CD4-positive, CD25-positive, alpha-beta regulatory T cell (primary cell): ENCODE measurements around the gene MLST8. TPM values are rescaled to one million over a fixed set of nuclear protein-coding genes. Genes with fewer than 3 reads are reported as not detected.
A peak's percentile ranks its signal among the peaks of the same experiment; 100 is the strongest.
"Not testable (repeated sequence)": the region's sequence is repeated elsewhere in the genome, so short reads cannot be mapped to it uniquely, and the experiment has no call there.

Source experiments
- ATAC-seq, 2 donors: fragments of 150-1000 bp; cut with Tn5 transposase; one replicate each; pipeline ENCODE4 v1.10.0; 2021; ENCODE audit warnings: low read depth in 2 of 2, moderate number of reproducible peaks in 2 of 2, moderate library complexity in 1 of 2
- DNase-seq, 3 donors: peaks; one replicate each; pipeline versions ENCODE4 v3.0.0 to v3.0.0-alpha.2; 2012 to 2022; ENCODE audit warnings: mixed read lengths in 1 of 3
- H3K27ac ChIP-seq: one replicate; pipeline ENCODE4 v1.7.0; 2013; ENCODE audit warnings: mild to moderate bottlenecking, low read length; ENCODE audit not compliant: insufficient read depth, poor library complexity, severe bottlenecking
- H3K27me3 ChIP-seq: one replicate; pipeline ENCODE4 v1.7.0; 2013; ENCODE audit warnings: low read length; ENCODE audit not compliant: control insufficient read depth, insufficient read depth
- H3K36me3 ChIP-seq: one replicate; pipeline ENCODE4 v1.7.0; 2013; ENCODE audit warnings: mild to moderate bottlenecking, low read length, moderate library complexity; ENCODE audit not compliant: control insufficient read depth, insufficient read depth
- H3K4me1 ChIP-seq: 2 replicates; pipeline ENCODE4 v1.7.0; 2013; ENCODE audit warnings: mild to moderate bottlenecking, low read length; ENCODE audit not compliant: insufficient read depth, control insufficient read depth, poor library complexity, severe bottlenecking
- H3K4me3 ChIP-seq: one replicate; pipeline ENCODE4 v1.7.0; 2013; ENCODE audit warnings: low read depth, mild to moderate bottlenecking, low read length, moderate library complexity
- H3K9me3 ChIP-seq, 2 experiments: 1 replicate in 1 of 2; 2 replicates in 1 of 2; pipeline ENCODE4 v1.7.0; 2013; ENCODE audit warnings: low read length in 2 of 2, mild to moderate bottlenecking in 1 of 2, moderate library complexity in 1 of 2; ENCODE audit not compliant: control insufficient read depth in 2 of 2
- H3K27ac Mint-ChIP-seq, 3 donors: one replicate each; pipeline ENCODE4 v1.8.0; 2020 to 2022; ENCODE audit warnings: mild to moderate bottlenecking in 3 of 3, mixed read lengths in 3 of 3, moderate library complexity in 2 of 3
- H3K27me3 Mint-ChIP-seq: one replicate; pipeline ENCODE4 v1.8.0; 2022; ENCODE audit warnings: mild to moderate bottlenecking, mixed read lengths
- H3K36me3 Mint-ChIP-seq: one replicate; pipeline ENCODE4 v1.8.0; 2020; ENCODE audit warnings: mixed read lengths
- H3K4me1 Mint-ChIP-seq, 4 donors: one replicate each; pipeline ENCODE4 v1.8.0; 2020 to 2022; ENCODE audit warnings: mixed read lengths in 4 of 4, mild to moderate bottlenecking in 1 of 4
- H3K4me3 Mint-ChIP-seq, 4 donors: one replicate each; pipeline ENCODE4 v1.8.0; 2020 to 2022; ENCODE audit warnings: mild to moderate bottlenecking in 4 of 4, mixed read lengths in 4 of 4, moderate library complexity in 3 of 4
- H3K9me3 Mint-ChIP-seq, 7 donors: one replicate each; pipeline ENCODE4 v1.8.0; 2020 to 2022; ENCODE audit warnings: mixed read lengths in 7 of 7, mild to moderate bottlenecking in 3 of 7, moderate library complexity in 2 of 7
- polyA plus RNA-seq, 4 donors: library from polyadenylated mRNA; unstranded; fragments of 300-500 nt; fragmentation: Illumina TruSeq; gene quantifications; one replicate each; pipeline ENCODE4 v1.2.3, GENCODE V29; 2021
- total RNA-seq: library from RNA; stranded (reverse); gene quantifications from one replicate; pipeline ENCODE4 v1.2.3, GENCODE V29; 2022

MLST8 gene
- total and polyA plus RNA-seq, 5 donors from 2014 or later: 20.9 to 31.1 (median 23.5) TPM

DNA sequence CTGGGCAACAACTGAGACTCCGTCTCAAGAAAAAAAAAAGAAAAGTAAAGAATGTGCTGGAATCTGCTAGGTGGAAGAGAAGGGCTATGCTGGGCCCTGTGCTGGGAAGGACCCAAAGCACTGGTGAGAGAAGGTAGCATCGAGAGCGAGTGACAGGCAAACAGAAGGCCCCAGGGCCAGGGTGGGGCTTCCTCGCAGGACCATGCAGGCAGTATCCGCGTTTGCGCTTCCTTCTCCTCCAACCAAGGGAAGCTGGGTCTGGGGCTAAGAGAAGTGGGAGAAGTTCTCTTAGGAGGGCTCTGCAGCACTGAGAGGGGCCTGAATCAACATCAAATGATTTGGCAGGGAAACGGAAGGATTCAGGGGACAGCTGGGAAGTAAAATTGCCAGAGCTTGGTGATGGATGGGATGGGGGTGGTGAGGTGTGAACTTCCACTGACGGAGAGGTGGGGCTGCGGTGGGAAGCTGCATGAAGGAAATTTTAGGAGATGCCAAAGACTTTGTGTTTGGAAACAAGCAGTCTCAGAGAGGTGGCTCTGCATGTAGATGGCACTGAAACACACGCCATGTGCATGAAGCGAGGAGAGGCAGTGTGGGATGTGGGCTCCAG is 51.4 kb downstream of the MLST8 start:
- ATAC-seq (no peak), DNase-seq (no peak)
- peaks cover 25% of the 10 kb centered on the region for H3K36me3 Mint-ChIP-seq
- no peaks in the 10 kb centered on the region for H3K27me3 Mint-ChIP-seq
- H3K27ac Mint-ChIP-seq: no peak overlapping the region
- no peaks in the 10 kb centered on the region for H3K9me3 ChIP-seq
- no peak overlapping the region for H3K4me3 ChIP-seq
- H3K4me1 Mint-ChIP-seq: peaks cover 0 to 2% (median 0%) of the 10 kb centered on the region in 4 donors
- no peaks in the 10 kb centered on the region for H3K4me1 ChIP-seq
- H3K4me3 Mint-ChIP-seq: peak overlapping the region in 1 of 4 donors; percentile 11
- H3K9me3 Mint-ChIP-seq: no peaks in the 10 kb centered on the region
- no peaks in the 10 kb centered on the region for H3K27me3 ChIP-seq
- no peak overlapping the region for H3K27ac ChIP-seq
- H3K36me3 ChIP-seq: peaks cover 68% of the 10 kb centered on the region

DNA sequence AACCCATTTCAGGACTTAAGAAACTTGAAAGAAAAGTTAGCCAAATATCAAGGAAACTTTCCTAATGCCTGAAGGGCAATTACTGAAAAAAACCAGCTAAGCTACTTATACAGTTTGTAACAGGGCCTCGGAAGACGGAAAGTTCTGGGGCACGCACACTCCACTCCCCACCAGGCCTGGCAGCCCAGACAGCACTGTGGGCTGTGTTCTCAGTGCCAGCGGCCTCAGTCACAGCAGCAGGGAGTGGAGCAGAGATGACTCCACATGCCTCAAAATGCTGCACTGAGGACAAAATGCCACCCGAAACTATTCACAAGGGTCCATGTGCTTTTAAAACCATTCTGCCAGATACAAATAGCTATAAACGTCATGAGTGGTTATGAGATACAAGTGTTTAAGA is 52.5 kb downstream of the MLST8 start:
- no peaks in the 10 kb centered on the region for H3K27me3 Mint-ChIP-seq
- H3K27ac Mint-ChIP-seq: no peak overlapping the region
- H3K4me1 Mint-ChIP-seq: peaks cover 0 to 6% (median 2%) of the 10 kb centered on the region in 4 donors
- H3K4me3 ChIP-seq: no peak overlapping the region
- H3K4me3 Mint-ChIP-seq: no peak overlapping the region
- H3K27me3 ChIP-seq: no peaks in the 10 kb centered on the region
- no peak for ATAC-seq
- H3K4me1 ChIP-seq: no peaks in the 10 kb centered on the region
- no peak overlapping the region for H3K27ac ChIP-seq
- DNase-seq: no peak
- H3K9me3 ChIP-seq: no peaks in the 10 kb centered on the region
- peaks cover 33% of the 10 kb centered on the region for H3K36me3 Mint-ChIP-seq
- H3K36me3 ChIP-seq: peaks cover 79% of the 10 kb centered on the region
- no peaks in the 10 kb centered on the region for H3K9me3 Mint-ChIP-seq

- not testable (repeated sequence) for ATAC-seq, H3K27ac ChIP-seq, DNase-seq, H3K9me3 ChIP-seq, H3K4me1 Mint-ChIP-seq, H3K27ac Mint-ChIP-seq, H3K27me3 ChIP-seq, H3K4me1 ChIP-seq, H3K27me3 Mint-ChIP-seq, H3K4me3 ChIP-seq, H3K4me3 Mint-ChIP-seq, H3K9me3 Mint-ChIP-seq
- peaks cover 87% of the 10 kb centered on the region for H3K36me3 ChIP-seq
- H3K36me3 Mint-ChIP-seq: peaks cover 36% of the 10 kb centered on the region
These were observed 53.3 kb downstream of the MLST8 start for GRCh38 chr16:2258530-2258929.

Other genes starting within 250 kb of the MLST8 start
- gene NDUFB10, start 245.9 kb upstream of the MLST8 start, total RNA-seq: 65.1 TPM
- gene NDUFB10, start 245.9 kb upstream of the MLST8 start, polyA plus RNA-seq: 100 to 1,000 TPM; 192 to 288 (median 204) TPM
- 2,223 TPM for gene RPS2, start 240.6 kb upstream of the MLST8 start, total RNA-seq
- gene RPS2, start 240.6 kb upstream of the MLST8 start, polyA plus RNA-seq: 1,000 to 10,000 TPM; 4,615 to 6,441 (median 5,598) TPM
- gene RNF151, start 238.6 kb upstream of the MLST8 start, total RNA-seq: not detected
- gene RNF151, start 238.6 kb upstream of the MLST8 start, polyA plus RNA-seq: not detected
- gene TBL3, start 233.4 kb upstream of the MLST8 start, total RNA-seq: 25.3 TPM
- 10 to 100 TPM; 48.0 to 60.0 (median 53.9) TPM for gene TBL3, start 233.4 kb upstream of the MLST8 start, polyA plus RNA-seq
- gene NOXO1, start 224.0 kb upstream of the MLST8 start, total RNA-seq: 0.47 TPM
- gene NOXO1, start 224.0 kb upstream of the MLST8 start, polyA plus RNA-seq: under 1 TPM in 2 of 4 donors, not detected in 2; 0.16 to 0.35 TPM
- 18.4 TPM for gene GFER, start 221.3 kb upstream of the MLST8 start, total RNA-seq
- gene GFER, start 221.3 kb upstream of the MLST8 start, polyA plus RNA-seq: 10 to 100 TPM; 30.5 to 45.5 (median 36.5) TPM
- gene SYNGR3, start 215.5 kb upstream of the MLST8 start, total RNA-seq: 3.2 TPM
- 1 to 10 TPM in 2 of 4 donors, under 1 TPM in 1, not detected in 1; 0.82 to 1.8 (median 1.1) TPM for gene SYNGR3, start 215.5 kb upstream of the MLST8 start, polyA plus RNA-seq
- gene ZNF598, start 195.6 kb upstream of the MLST8 start, total RNA-seq: 48.2 TPM
- 1 to 10 TPM; 1.8 to 3.1 (median 2.9) TPM for gene ZNF598, start 195.6 kb upstream of the MLST8 start, polyA plus RNA-seq
- not detected for gene NPW, start 185.7 kb upstream of the MLST8 start, total RNA-seq
- gene NPW, start 185.7 kb upstream of the MLST8 start, polyA plus RNA-seq: not detected
- 1.5 TPM for gene NHERF2, start 178.6 kb upstream of the MLST8 start, total RNA-seq
- gene NHERF2, start 178.6 kb upstream of the MLST8 start, polyA plus RNA-seq: under 1 TPM; 0.09 to 0.86 (median 0.21) TPM
- 15.0 TPM for gene NTHL1, start 157.6 kb upstream of the MLST8 start, total RNA-seq
- gene NTHL1, start 157.6 kb upstream of the MLST8 start, polyA plus RNA-seq: 10 to 100 TPM; 24.7 to 52.7 (median 38.4) TPM
- 133 TPM for gene TSC2, start 157.5 kb upstream of the MLST8 start, total RNA-seq
- gene TSC2, start 157.5 kb upstream of the MLST8 start, polyA plus RNA-seq: 10 to 100 TPM; 22.7 to 26.6 (median 26.4) TPM
- 86.1 TPM for gene PKD1, start 69.6 kb upstream of the MLST8 start, total RNA-seq
- gene PKD1, start 69.6 kb upstream of the MLST8 start, polyA plus RNA-seq: 1 to 10 TPM; 1.4 to 4.4 (median 2.6) TPM
- not detected for gene RAB26, start 56.8 kb upstream of the MLST8 start, total RNA-seq
- 1 to 10 TPM in 2 of 4 donors, under 1 TPM in 2; 0.38 to 1.2 (median 0.93) TPM for gene RAB26, start 56.8 kb upstream of the MLST8 start, polyA plus RNA-seq
- 33.4 TPM for gene TRAF7, start 49.7 kb upstream of the MLST8 start, total RNA-seq
- 1 to 10 TPM; 4.0 to 7.3 (median 4.8) TPM for gene TRAF7, start 49.7 kb upstream of the MLST8 start, polyA plus RNA-seq
- gene CASKIN1, start 8.8 kb upstream of the MLST8 start, total RNA-seq: not detected
- not detected for gene CASKIN1, start 8.8 kb upstream of the MLST8 start, polyA plus RNA-seq
- gene BRICD5, start 5.4 kb downstream of the MLST8 start, total RNA-seq: 10.9 TPM
- under 1 TPM in 2 of 4 donors, not detected in 2; 0.08 to 0.33 TPM for gene BRICD5, start 5.4 kb downstream of the MLST8 start, polyA plus RNA-seq
- 14.2 TPM for gene PGP, start 9.4 kb downstream of the MLST8 start, total RNA-seq
- gene PGP, start 9.4 kb downstream of the MLST8 start, polyA plus RNA-seq: 10 to 100 TPM in 2 of 4 donors, 1 to 10 TPM in 2; 6.1 to 13.4 (median 8.8) TPM
- gene E4F1, start 18.1 kb downstream of the MLST8 start, total RNA-seq: 38.7 TPM
- gene E4F1, start 18.1 kb downstream of the MLST8 start, polyA plus RNA-seq: 10 to 100 TPM; 11.6 to 15.7 (median 14.4) TPM
- gene DNASE1L2, start 31.0 kb downstream of the MLST8 start, total RNA-seq: 0.37 TPM
- gene DNASE1L2, start 31.0 kb downstream of the MLST8 start, polyA plus RNA-seq: not detected
- 23.4 TPM for gene ECI1, start 46.1 kb downstream of the MLST8 start, total RNA-seq
- gene ECI1, start 46.1 kb downstream of the MLST8 start, polyA plus RNA-seq: 10 to 100 TPM; 49.0 to 62.8 (median 56.2) TPM
- 189 TPM for gene RNPS1, start 62.7 kb downstream of the MLST8 start, total RNA-seq
- 100 to 1,000 TPM; 189 to 230 (median 218) TPM for gene RNPS1, start 62.7 kb downstream of the MLST8 start, polyA plus RNA-seq
- gene ABCA3, start 135.3 kb downstream of the MLST8 start, total RNA-seq: 5.1 TPM
- gene ABCA3, start 135.3 kb downstream of the MLST8 start, polyA plus RNA-seq: 1 to 10 TPM; 1.1 to 2.2 (median 2.0) TPM
- 6.8 TPM for gene CCNF, start 224.0 kb downstream of the MLST8 start, total RNA-seq
- gene CCNF, start 224.0 kb downstream of the MLST8 start, polyA plus RNA-seq: 1 to 10 TPM; 3.3 to 6.9 (median 5.8) TPM